GM12873 (cell line): ENCODE measurements around the gene SLC25A31.

ENCODE experiments used
- CTCF ChIP-seq: IDR thresholded peaks from 2 replicates; pipeline ENCODE4 v1.5.1; 2012; ENCODE audit warnings: low read depth, mild to moderate bottlenecking, moderate library complexity, low read length, control low read depth; ENCODE audit not compliant: insufficient read depth; ENCODE audit errors: missing control alignments

SLC25A31 gene

DNA sequence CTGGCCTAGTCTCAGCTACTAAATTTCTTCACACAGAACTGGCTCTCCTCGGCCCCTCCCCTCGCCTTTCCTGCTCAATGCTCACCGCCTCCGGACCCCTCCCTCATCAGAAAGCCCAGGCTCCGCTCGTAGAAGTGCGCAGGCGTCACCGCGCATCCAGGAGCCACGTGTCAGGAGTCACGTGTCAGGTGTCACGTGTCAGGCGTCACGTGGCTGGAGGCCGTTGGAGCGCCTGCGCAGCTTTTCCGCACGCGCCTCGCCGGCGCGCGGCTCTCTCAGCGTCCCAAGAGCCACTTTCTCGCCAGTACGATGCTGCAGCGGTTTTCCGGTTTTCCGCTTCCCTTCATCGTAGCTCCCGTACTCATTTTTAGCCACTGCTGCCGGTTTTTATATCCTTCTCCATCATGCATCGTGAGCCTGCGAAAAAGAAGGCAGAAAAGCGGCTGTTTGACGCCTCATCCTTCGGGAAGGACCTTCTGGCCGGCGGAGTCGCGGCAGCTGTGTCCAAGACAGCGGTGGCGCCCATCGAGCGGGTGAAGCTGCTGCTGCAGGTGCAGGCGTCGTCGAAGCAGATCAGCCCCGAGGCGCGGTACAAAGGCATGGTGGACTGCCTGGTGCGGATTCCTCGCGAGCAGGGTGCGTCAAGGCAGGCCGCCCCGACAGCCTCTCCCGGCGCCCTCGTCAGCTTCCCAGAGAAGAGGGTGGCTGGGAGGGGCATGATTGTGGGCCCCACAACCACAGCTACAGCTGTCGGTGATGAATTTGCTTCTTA lies at the start of gene SLC25A31:
SLC25A31 (plus strand) TSS at position 259 of the 772 bp plus-strand sequence; CDS start at position 405, 146 bp downstream.
- TF ChIP-seq CTCF, result no peak

DNA sequence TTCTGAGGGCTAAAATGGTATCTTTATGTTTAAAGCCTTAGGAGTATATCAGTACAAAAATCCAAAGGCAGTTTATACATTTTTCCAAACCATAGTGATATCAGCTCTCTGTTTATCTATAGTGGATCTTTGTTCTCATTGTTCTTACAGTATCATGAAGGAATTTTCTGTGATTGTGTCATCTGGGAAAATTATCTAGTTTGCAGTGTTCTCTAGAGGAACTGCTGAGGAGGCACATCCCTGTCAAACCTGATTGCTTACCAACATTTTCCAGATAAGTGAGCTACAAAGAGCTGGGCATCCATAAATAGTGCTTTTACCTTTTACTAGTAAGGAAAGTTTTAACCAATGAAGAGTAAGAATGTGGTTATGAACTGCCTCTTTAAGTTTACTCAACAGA lies 44.9 kb upstream of the SLC25A31 start:
- TF ChIP-seq CTCF, result no peak

GRCh38 chr4:127686658-127687057 lies 43.5 kb upstream of the SLC25A31 start:
- TF ChIP-seq CTCF, result no peak

GRCh38 chr4:127687580-127687979 lies 42.6 kb upstream of the SLC25A31 start:
- TF ChIP-seq CTCF, result no peak

- TF ChIP-seq CTCF, result no peak
Measured at GRCh38 chr4:127698789-127699200, 31.4 kb upstream of the SLC25A31 start.

- no peak for TF ChIP-seq CTCF
Measured at GRCh38 chr4:127708985-127709384, 21.2 kb upstream of the SLC25A31 start.

DNA sequence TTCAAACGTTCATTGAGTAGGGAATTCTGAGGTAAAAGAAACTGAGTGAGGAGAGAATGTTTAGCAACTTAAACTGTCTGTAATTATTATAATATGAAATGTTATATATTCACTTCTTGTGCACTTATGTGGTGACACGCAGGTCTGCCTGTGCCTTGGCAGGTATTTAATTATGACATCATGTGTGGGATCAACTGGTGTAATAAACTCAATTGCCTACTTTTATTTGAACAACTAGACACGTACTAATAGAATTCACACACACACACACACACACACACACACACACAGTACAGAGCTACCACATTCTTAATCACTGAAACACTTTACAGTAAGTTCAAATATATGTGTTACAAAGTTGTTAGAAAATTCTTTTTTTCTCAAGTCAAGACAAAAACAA lies 20.7 kb upstream of the SLC25A31 start:
- no peak for TF ChIP-seq CTCF
